Activated CD8-positive, alpha-beta T cell treated with anti-CD3 and anti-CD28 coated beads for 36 hours (primary cell): ENCODE measurements around the gene LCE1D. TPM values are rescaled to one million over a fixed set of nuclear protein-coding genes. Genes with fewer than 3 reads are reported as not detected.
A peak's percentile ranks its signal among the peaks of the same experiment; 100 is the strongest.

Experiments
- ATAC-seq: fragments of 200-7000 bp; cut with Tn5 transposase; one replicate; pipeline ENCODE4 v1.10.0; 2021; ENCODE audit warnings: mild to moderate bottlenecking, moderate library complexity
- CTCF ChIA-PET: fragments of 350-600 bp; sonication (Branson Sonifier 250); formaldehyde crosslinking; loops from one replicate; lab custom pipeline; 2021; ENCODE audit warnings: antibody characterized with exemption; lab: Charles Lee
- POLR2A ChIA-PET: fragments of 350-600 bp; sonication (Branson Sonifier 250); formaldehyde crosslinking; loops from one replicate; lab custom pipeline; 2021; ENCODE audit warnings: antibody characterized with exemption; lab: Charles Lee
- DNase-seq: peaks from one replicate; pipeline ENCODE4 v3.0.0-alpha.2; 2020
- H3K27ac Mint-ChIP-seq: one replicate; pipeline ENCODE4 v1.8.0; 2021; ENCODE audit warnings: mild to moderate bottlenecking, mixed read lengths
- H3K27me3 Mint-ChIP-seq: one replicate; pipeline ENCODE4 v1.8.0; 2021; ENCODE audit warnings: mixed read lengths
- H3K36me3 Mint-ChIP-seq: one replicate; pipeline ENCODE4 v1.8.0; 2021; ENCODE audit warnings: low read depth, mixed read lengths
- H3K4me1 Mint-ChIP-seq: one replicate; pipeline ENCODE4 v1.8.0; 2021; ENCODE audit warnings: low read depth, mixed read lengths
- H3K4me3 Mint-ChIP-seq: one replicate; pipeline ENCODE4 v1.8.0; 2021; ENCODE audit warnings: mild to moderate bottlenecking, moderate library complexity, mixed read lengths
- H3K9me3 Mint-ChIP-seq: one replicate; pipeline ENCODE4 v1.8.0; 2021; ENCODE audit warnings: mixed read lengths
- intact Hi-C: fragments of 100-400 bp; cut with micrococcal nuclease; formaldehyde crosslinking; loops from one replicate; pipeline ENCODE4 v1.10.0; 2022
- total RNA-seq, 2 experiments: library from RNA; stranded (reverse); gene quantifications; one replicate each; pipeline ENCODE4 v1.2.3, GENCODE V29; 2021
- TF ChIP-seq, protein P1 (sequence below): fragments of 200-600 bp; IDR thresholded peaks from one replicate; pipeline ENCODE4 v1.8.0; 2022; ENCODE audit warnings: antibody characterized with exemption, mild to moderate bottlenecking

Gene LCE1D
- total RNA-seq, 2 experiments from 2014 or later = not detected

GRCh38 chr1:152768847-152769533 lies 27.5 kb upstream of the LCE1D start:
- no peak for ATAC-seq
- CTCF ChIA-PET = no interaction called here
- Mint-ChIP-seq H3K4me1 (no peaks in the 10 kb centered on the region), H3K9me3 (no peaks in the 10 kb centered on the region), H3K27me3 (peaks cover 2% of the 10 kb centered on the region), H3K4me3 (no peak overlapping the region), H3K27ac (no peak overlapping the region), H3K36me3 (no peaks in the 10 kb centered on the region)
- DNase-seq = no peak
- intact Hi-C loops = no loop called here
- POLR2A ChIA-PET = no interaction called here
- TF ChIP-seq, protein P1, sequence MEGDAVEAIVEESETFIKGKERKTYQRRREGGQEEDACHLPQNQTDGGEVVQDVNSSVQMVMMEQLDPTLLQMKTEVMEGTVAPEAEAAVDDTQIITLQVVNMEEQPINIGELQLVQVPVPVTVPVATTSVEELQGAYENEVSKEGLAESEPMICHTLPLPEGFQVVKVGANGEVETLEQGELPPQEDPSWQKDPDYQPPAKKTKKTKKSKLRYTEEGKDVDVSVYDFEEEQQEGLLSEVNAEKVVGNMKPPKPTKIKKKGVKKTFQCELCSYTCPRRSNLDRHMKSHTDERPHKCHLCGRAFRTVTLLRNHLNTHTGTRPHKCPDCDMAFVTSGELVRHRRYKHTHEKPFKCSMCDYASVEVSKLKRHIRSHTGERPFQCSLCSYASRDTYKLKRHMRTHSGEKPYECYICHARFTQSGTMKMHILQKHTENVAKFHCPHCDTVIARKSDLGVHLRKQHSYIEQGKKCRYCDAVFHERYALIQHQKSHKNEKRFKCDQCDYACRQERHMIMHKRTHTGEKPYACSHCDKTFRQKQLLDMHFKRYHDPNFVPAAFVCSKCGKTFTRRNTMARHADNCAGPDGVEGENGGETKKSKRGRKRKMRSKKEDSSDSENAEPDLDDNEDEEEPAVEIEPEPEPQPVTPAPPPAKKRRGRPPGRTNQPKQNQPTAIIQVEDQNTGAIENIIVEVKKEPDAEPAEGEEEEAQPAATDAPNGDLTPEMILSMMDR = no peak

DNA sequence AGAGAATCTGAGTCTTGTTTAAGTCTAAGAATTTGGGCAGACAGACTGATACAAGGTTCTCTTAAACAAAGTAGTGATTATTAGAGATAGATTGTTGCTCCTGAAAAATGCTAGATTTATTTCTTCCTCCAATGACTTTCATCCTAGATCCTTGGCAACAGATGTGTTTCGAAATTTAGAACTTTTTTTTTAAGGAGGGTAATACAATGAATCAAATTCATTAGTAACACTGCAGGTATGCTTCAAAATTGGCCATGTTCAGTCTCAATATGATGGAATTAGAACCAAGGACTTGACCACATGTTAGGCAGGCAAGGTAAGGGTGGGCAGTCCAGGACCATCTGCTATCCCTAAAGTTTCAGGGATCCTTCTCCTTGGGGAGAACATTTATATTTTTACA lies 26.1 kb upstream of the LCE1D start:
- DNase-seq = no peak
- intact Hi-C loops = no loop called here

DNA sequence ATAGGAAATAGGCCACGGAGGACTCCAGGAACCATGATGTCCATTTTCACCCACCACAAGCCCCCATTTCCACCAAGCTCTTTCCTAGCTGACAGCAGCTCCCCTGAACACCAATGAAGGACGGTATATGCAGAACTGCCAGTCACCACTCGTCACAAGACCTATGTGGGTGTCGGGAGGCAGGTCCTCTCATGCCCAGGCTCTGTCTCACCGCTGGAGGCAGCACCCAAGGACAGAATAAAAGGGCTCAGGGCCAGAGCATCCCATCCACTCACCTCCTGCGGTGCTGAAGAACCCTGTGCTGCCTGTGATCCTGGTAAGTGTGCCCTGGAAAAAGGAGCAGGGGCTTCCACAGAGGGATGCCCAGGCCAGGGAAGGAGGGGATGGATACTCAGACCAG lies 21.6 kb upstream of the LCE1D start, which contains the start of gene LCE1F:
Gene LCE1F, plus strand, starts transcription at position 266 of the 400 bp plus-strand sequence. CDS start 1,232 bp downstream, outside the sequence.
- DNase-seq (no peak), ATAC-seq (no peak)
- ChIA-PET CTCF (no interaction called here), POLR2A (no interaction called here)
- no peaks in the 10 kb centered on the region for H3K9me3 Mint-ChIP-seq
- peaks cover 5% of the 10 kb centered on the region for H3K27me3 Mint-ChIP-seq
- H3K4me3 Mint-ChIP-seq = no peak within 1 kb of the TSS
- intact Hi-C loops = no loop called here
- no peaks in the 10 kb centered on the region for H3K36me3 Mint-ChIP-seq
- no peaks in the 10 kb centered on the region for H3K4me1 Mint-ChIP-seq
- H3K27ac Mint-ChIP-seq = no peak within 1 kb of the TSS
- TF ChIP-seq, protein P1 = no peak

More for the DNA sequence above, 26.1 kb upstream of the LCE1D start:
- ChIA-PET CTCF (no interaction called here), POLR2A (no interaction called here)
- peaks cover 2% of the 10 kb centered on the region for H3K27me3 Mint-ChIP-seq
- H3K27ac Mint-ChIP-seq = no peak overlapping the region
- H3K4me3 Mint-ChIP-seq = no peak overlapping the region
- H3K9me3 Mint-ChIP-seq = no peaks in the 10 kb centered on the region
- no peaks in the 10 kb centered on the region for H3K36me3 Mint-ChIP-seq
- H3K4me1 Mint-ChIP-seq = no peaks in the 10 kb centered on the region
- TF ChIP-seq, protein P1 = no peak
- no peak for ATAC-seq

GRCh38 chr1:152776361-152776760 lies 20.2 kb upstream of the LCE1D start:
- ATAC-seq (no peak), DNase-seq (no peak)
- no peak overlapping the region for H3K4me3 Mint-ChIP-seq
- intact Hi-C loops = no loop called here
- TF ChIP-seq, protein P1 = no peak
- H3K4me1 Mint-ChIP-seq = no peaks in the 10 kb centered on the region
- H3K36me3 Mint-ChIP-seq = no peaks in the 10 kb centered on the region
- ChIA-PET CTCF (no interaction called here), POLR2A (no interaction called here)
- H3K27me3 Mint-ChIP-seq = peaks cover 5% of the 10 kb centered on the region
- H3K9me3 Mint-ChIP-seq = no peaks in the 10 kb centered on the region
- H3K27ac Mint-ChIP-seq = no peak overlapping the region

GRCh38 chr1:152777510-152778137 lies 18.9 kb upstream of the LCE1D start:
- TF ChIP-seq, protein P1 = no peak
- ChIA-PET POLR2A (no interaction called here), CTCF (no interaction called here)
- Mint-ChIP-seq H3K27me3 (peaks cover 5% of the 10 kb centered on the region), H3K4me3 (no peak overlapping the region), H3K27ac (no peak overlapping the region), H3K4me1 (no peaks in the 10 kb centered on the region), H3K36me3 (no peaks in the 10 kb centered on the region), H3K9me3 (no peaks in the 10 kb centered on the region)
- intact Hi-C loops = no loop called here
- peak; percentile 3 for DNase-seq
- no peak for ATAC-seq
